Muscle layer of colon (tissue), 2 donors: ENCODE results near the gene WASHC4.
A peak's percentile ranks its signal among the peaks of the same experiment; 100 is the strongest.

ENCODE experiments used
- H3K27ac ChIP-seq: one replicate; pipeline ENCODE4 v1.7.0; 2013; ENCODE audit warnings: low read depth, mild to moderate bottlenecking, low read length, moderate library complexity
- H3K27me3 ChIP-seq, 2 donors: one replicate each; pipeline ENCODE4 v1.7.0; 2013; ENCODE audit warnings: low read length in 2 of 2, mild to moderate bottlenecking in 2 of 2; ENCODE audit not compliant: insufficient read depth in 2 of 2, control insufficient read depth in 1 of 2
- H3K36me3 ChIP-seq: one replicate; pipeline ENCODE4 v1.7.0; 2013; ENCODE audit warnings: mild to moderate bottlenecking, low read length; ENCODE audit not compliant: insufficient read depth
- H3K4me1 ChIP-seq: one replicate; pipeline ENCODE4 v1.7.0; 2013; ENCODE audit warnings: mild to moderate bottlenecking, low read length; ENCODE audit not compliant: insufficient read depth
- H3K4me3 ChIP-seq, 2 donors: one replicate each; pipeline ENCODE4 v1.7.0; 2013; ENCODE audit warnings: low read length in 2 of 2, low read depth in 1 of 2, mild to moderate bottlenecking in 1 of 2, moderate library complexity in 1 of 2
- H3K9ac ChIP-seq: one replicate; pipeline ENCODE4 v1.7.0; 2013; ENCODE audit warnings: low read length
- H3K9me3 ChIP-seq: one replicate; pipeline ENCODE4 v1.7.0; 2013; ENCODE audit warnings: mild to moderate bottlenecking, low read length
- donor health status: abdominal sarcoma.
- donor health status: Adenocarcinoma of cecum.

WASHC4 gene

GRCh38 chr12:105107494-105108371, at the start of gene WASHC4:
TSS of gene WASHC4 (plus strand) at chr12:105107731. CDS start at chr12:105107801, 70 bp downstream.
- Histone ChIP-seq H3K27ac (peak within 1 kb of the TSS; percentile 97), H3K4me1 (peaks cover 22% of the 10 kb centered on the region), H3K9ac (peak within 1 kb of the TSS; percentile 87), H3K4me3 (peak within 1 kb of the TSS; percentile 92 to 98), H3K27me3 (no peaks in the 10 kb centered on the region), H3K36me3 (no peaks in the 10 kb centered on the region), H3K9me3 (no peaks in the 10 kb centered on the region)

GRCh38 chr12:105060715-105061378, 46.7 kb upstream of the WASHC4 start:
- peaks cover 19% of the 10 kb centered on the region for H3K36me3 ChIP-seq

GRCh38 chr12:105064564-105065178, 42.9 kb upstream of the WASHC4 start:
- no peak overlapping the region for H3K4me3 ChIP-seq
- H3K36me3 ChIP-seq = peaks cover 24% of the 10 kb centered on the region
- H3K4me1 ChIP-seq = peaks cover 6% of the 10 kb centered on the region
- no peak overlapping the region for H3K27ac ChIP-seq
- no peaks in the 10 kb centered on the region for H3K27me3 ChIP-seq
- no peak overlapping the region for H3K9ac ChIP-seq
- no peaks in the 10 kb centered on the region for H3K9me3 ChIP-seq

More at GRCh38 chr12:105060715-105061378, 46.7 kb upstream of the WASHC4 start:
- no peak overlapping the region for H3K9ac ChIP-seq
- H3K9me3 ChIP-seq = no peaks in the 10 kb centered on the region
- no peak overlapping the region for H3K27ac ChIP-seq
- H3K4me3 ChIP-seq = no peak overlapping the region
- no peaks in the 10 kb centered on the region for H3K27me3 ChIP-seq
- H3K4me1 ChIP-seq = peaks cover 6% of the 10 kb centered on the region

- peaks cover 17% of the 10 kb centered on the region for H3K36me3 ChIP-seq
- H3K27me3 ChIP-seq = no peaks in the 10 kb centered on the region
- H3K9me3 ChIP-seq = no peaks in the 10 kb centered on the region
- no peak overlapping the region for H3K9ac ChIP-seq
- H3K4me3 ChIP-seq = no peak overlapping the region
- no peak overlapping the region for H3K27ac ChIP-seq
- peaks cover 6% of the 10 kb centered on the region for H3K4me1 ChIP-seq
These were observed 40.0 kb upstream of the WASHC4 start for GRCh38 chr12:105067511-105068031.

- no peak overlapping the region for H3K9ac ChIP-seq
- no peak overlapping the region for H3K4me3 ChIP-seq
- peaks cover under 1% of the 10 kb centered on the region for H3K4me1 ChIP-seq
- peaks cover 17% of the 10 kb centered on the region for H3K36me3 ChIP-seq
- no peaks in the 10 kb centered on the region for H3K9me3 ChIP-seq
- no peak overlapping the region for H3K27ac ChIP-seq
- no peaks in the 10 kb centered on the region for H3K27me3 ChIP-seq
These were observed 37.4 kb upstream of the WASHC4 start for GRCh38 chr12:105069936-105070702.

- Histone ChIP-seq H3K27me3 (no peaks in the 10 kb centered on the region), H3K4me3 (no peak overlapping the region), H3K9ac (no peak overlapping the region), H3K27ac (no peak overlapping the region), H3K9me3 (no peaks in the 10 kb centered on the region), H3K36me3 (peaks cover 9% of the 10 kb centered on the region), H3K4me1 (no peaks in the 10 kb centered on the region)
These were observed 35.5 kb upstream of the WASHC4 start for GRCh38 chr12:105071981-105072380.

- Histone ChIP-seq H3K27ac (no peak overlapping the region), H3K9me3 (no peaks in the 10 kb centered on the region), H3K36me3 (peaks cover 9% of the 10 kb centered on the region), H3K9ac (no peak overlapping the region), H3K4me3 (no peak overlapping the region), H3K4me1 (no peaks in the 10 kb centered on the region), H3K27me3 (no peaks in the 10 kb centered on the region)
These were observed 34.5 kb upstream of the WASHC4 start for GRCh38 chr12:105072888-105073488.

- Histone ChIP-seq H3K4me1 (no peaks in the 10 kb centered on the region), H3K36me3 (no peaks in the 10 kb centered on the region), H3K9ac (no peak overlapping the region), H3K4me3 (no peak overlapping the region), H3K27ac (no peak overlapping the region), H3K9me3 (no peaks in the 10 kb centered on the region), H3K27me3 (no peaks in the 10 kb centered on the region)
These were observed 31.4 kb upstream of the WASHC4 start for GRCh38 chr12:105076098-105076497.

- Histone ChIP-seq H3K27ac (no peak overlapping the region), H3K9me3 (no peaks in the 10 kb centered on the region), H3K27me3 (no peaks in the 10 kb centered on the region), H3K4me3 (no peak overlapping the region), H3K9ac (no peak overlapping the region), H3K36me3 (no peaks in the 10 kb centered on the region), H3K4me1 (no peaks in the 10 kb centered on the region)
These were observed 30.6 kb upstream of the WASHC4 start for GRCh38 chr12:105076913-105077312.

- Histone ChIP-seq H3K4me3 (no peak overlapping the region), H3K9me3 (no peaks in the 10 kb centered on the region), H3K9ac (no peak overlapping the region), H3K27ac (no peak overlapping the region), H3K4me1 (no peaks in the 10 kb centered on the region), H3K36me3 (no peaks in the 10 kb centered on the region), H3K27me3 (no peaks in the 10 kb centered on the region)
These were observed 30.1 kb upstream of the WASHC4 start for GRCh38 chr12:105077435-105077834.
